DMS79 (cell line): Measurements from ENCODE around the gene GPD2.
A peak's percentile ranks its signal among the peaks of the same experiment; 100 is the strongest.

ENCODE experiments used
- DNase-seq: peaks from one replicate; lab custom pipeline; 2025; lab: John Stamatoyannopoulos, UW

The GPD2 gene

GRCh38 chr2:156436497-156437085 is 412 bp downstream of the GPD2 start:
- DNase-seq, result no peak

- no peak for DNase-seq
These were observed 1.2 kb downstream of the GPD2 start for GRCh38 chr2:156437272-156437930.

GRCh38 chr2:156437931-156438410 is 1.8 kb downstream of the GPD2 start:
- DNase-seq, result no peak

GRCh38 chr2:156443089-156443488 is 6.9 kb downstream of the GPD2 start:
- no peak for DNase-seq

- no peak for DNase-seq
These were observed 9.4 kb downstream of the GPD2 start for GRCh38 chr2:156445296-156446220.

GRCh38 chr2:156447761-156448160 is 11.6 kb downstream of the GPD2 start:
- DNase-seq, result no peak

GRCh38 chr2:156448766-156449165 is 12.6 kb downstream of the GPD2 start:
- no peak for DNase-seq

GRCh38 chr2:156452971-156453370 is 16.8 kb downstream of the GPD2 start:
- no peak for DNase-seq

- no peak for DNase-seq
These were observed 19.3 kb downstream of the GPD2 start for GRCh38 chr2:156455361-156455975.

- peak; percentile 66 for DNase-seq
These were observed 20.4 kb downstream of the GPD2 start for GRCh38 chr2:156456616-156457015.

- DNase-seq, result no peak
These were observed 21.6 kb downstream of the GPD2 start for GRCh38 chr2:156457523-156458517.

GRCh38 chr2:156459720-156460119 is 23.5 kb downstream of the GPD2 start:
- DNase-seq, result peak; percentile 55

- no peak for DNase-seq
These were observed 27.9 kb downstream of the GPD2 start for GRCh38 chr2:156464106-156464505.

- DNase-seq, result no peak
These were observed 29.4 kb downstream of the GPD2 start for GRCh38 chr2:156465573-156465972.

- DNase-seq, result no peak
These were observed 30.7 kb downstream of the GPD2 start for GRCh38 chr2:156466739-156467405.

- DNase-seq, result no peak
These were observed 34.9 kb downstream of the GPD2 start for GRCh38 chr2:156470975-156471583.

- DNase-seq, result no peak
These were observed 35.6 kb downstream of the GPD2 start for GRCh38 chr2:156471762-156472161.

- DNase-seq, result no peak
These were observed 36.5 kb downstream of the GPD2 start for GRCh38 chr2:156472686-156473085.

GRCh38 chr2:156473445-156473844 is 37.3 kb downstream of the GPD2 start:
- DNase-seq, result no peak

- no peak for DNase-seq
These were observed 38.2 kb downstream of the GPD2 start for GRCh38 chr2:156474401-156474800.
